Prostate gland (tissue), 2 donors: ENCODE measurements around the gene ZNF322.

ENCODE experiments used
- CTCF ChIP-seq, 4 experiments: fragments of 200-600 bp in 2 of 4; fragments of 450-650 bp in 2 of 4; sonication (generic) in 2 of 4; IDR thresholded peaks; 1 replicate in 3 of 4; 2 replicates in 1 of 4; pipeline ENCODE4 v1.5.1; 2016 to 2019; ENCODE audit warnings: antibody characterized with exemption in 4 of 4, mild to moderate bottlenecking in 2 of 4, moderate library complexity in 2 of 4
- POLR2A ChIP-seq: fragments of 450-650 bp; IDR thresholded peaks from one replicate; pipeline ENCODE4 v1.6.1; 2016; ENCODE audit warnings: antibody characterized with exemption, mild to moderate bottlenecking

GRCh38 chr6:26640806-26641205, 18.7 kb downstream of the ZNF322 start:
- TF ChIP-seq POLR2A: no peak
- no peak for TF ChIP-seq CTCF (IDR thresholded peaks at IDR 0.05)
